H9 (cell line): ENCODE results near the gene ABTB1. TPM values are rescaled to one million over a fixed set of nuclear protein-coding genes. Genes with fewer than 3 reads are reported as not detected.
A peak's percentile ranks its signal among the peaks of the same experiment; 100 is the strongest.

Experiments used
- DNase-seq: peaks from one replicate; pipeline ENCODE4 v3.0.0-alpha.2; 2017
- H2AFZ ChIP-seq: one replicate; pipeline ENCODE4 v1.6.1; 2013; ENCODE audit warnings: mild to moderate bottlenecking, low read length, control low read depth, moderate library complexity
- H2AK5ac ChIP-seq: 2 replicates; pipeline ENCODE4 v1.6.1; 2013; ENCODE audit warnings: low read length, control low read depth, mixed read lengths; ENCODE audit not compliant: insufficient read length
- H2BK120ac ChIP-seq: one replicate; pipeline ENCODE4 v1.6.1; 2013; ENCODE audit warnings: low read depth, mild to moderate bottlenecking, low read length, control low read depth, inconsistent platforms; ENCODE audit not compliant: poor library complexity, severe bottlenecking
- H2BK12ac ChIP-seq: 2 replicates; pipeline ENCODE4 v1.6.1; 2013; ENCODE audit warnings: low read length, control low read depth, mixed read lengths, low read depth; ENCODE audit not compliant: insufficient read length
- H2BK15ac ChIP-seq: 2 replicates; pipeline ENCODE4 v1.6.1; 2013; ENCODE audit warnings: low read depth, low read length, control low read depth
- H2BK20ac ChIP-seq: one replicate; pipeline ENCODE4 v1.6.1; 2013; ENCODE audit warnings: low read depth, mild to moderate bottlenecking, low read length, control low read depth, inconsistent platforms; ENCODE audit not compliant: poor library complexity, severe bottlenecking
- H2BK5ac ChIP-seq: 2 replicates; pipeline ENCODE4 v1.6.1; 2013; ENCODE audit warnings: low read length, control low read depth, mixed read lengths; ENCODE audit not compliant: insufficient read length
- H3K14ac ChIP-seq: 2 replicates; pipeline ENCODE4 v1.6.1; 2013; ENCODE audit warnings: low read length, control low read depth; ENCODE audit not compliant: insufficient read depth
- H3K18ac ChIP-seq: 2 replicates; pipeline ENCODE4 v1.6.1; 2013; ENCODE audit warnings: low read depth, mild to moderate bottlenecking, mixed read lengths, low read length, control low read depth; ENCODE audit not compliant: insufficient read length
- H3K23ac ChIP-seq: 2 replicates; pipeline ENCODE4 v1.6.1; 2013; ENCODE audit warnings: low read length, control low read depth, mixed read lengths, low read depth; ENCODE audit not compliant: insufficient read length
- H3K23me2 ChIP-seq: 2 replicates; pipeline ENCODE4 v1.6.1; 2013; ENCODE audit warnings: low read depth, mild to moderate bottlenecking, mixed read lengths, low read length, control low read depth; ENCODE audit not compliant: insufficient read length, poor library complexity, severe bottlenecking
- H3K27ac ChIP-seq: 2 replicates; pipeline ENCODE4 v1.5.1; 2013; ENCODE audit warnings: low read length, control low read depth, mixed read lengths, low read depth; ENCODE audit not compliant: insufficient read length
- H3K27me3 ChIP-seq: 2 replicates; pipeline ENCODE4 v1.6.1; 2013; ENCODE audit warnings: low read length, control low read depth, inconsistent platforms; ENCODE audit not compliant: insufficient read depth
- H3K4ac ChIP-seq: 2 replicates; pipeline ENCODE4 v1.6.1; 2013; ENCODE audit warnings: low read depth, mild to moderate bottlenecking, control low read depth, inconsistent platforms, low read length, moderate library complexity
- H3K4me1 ChIP-seq: 2 replicates; pipeline ENCODE4 v1.6.1; 2013; ENCODE audit warnings: low read length, control low read depth, inconsistent platforms; ENCODE audit not compliant: insufficient read depth
- H3K4me2 ChIP-seq: 2 replicates; pipeline ENCODE4 v1.6.1; 2013; ENCODE audit warnings: low read length, control low read depth, mixed read lengths; ENCODE audit not compliant: insufficient read length, insufficient read depth
- H3K56ac ChIP-seq: 2 replicates; pipeline ENCODE4 v1.6.1; 2013; ENCODE audit warnings: low read depth, mild to moderate bottlenecking, mixed read lengths, low read length, control low read depth; ENCODE audit not compliant: insufficient read length
- H3K79me1 ChIP-seq: 2 replicates; pipeline ENCODE4 v1.6.1; 2013; ENCODE audit warnings: low read depth, mild to moderate bottlenecking, moderate library complexity, low read length, control low read depth, inconsistent platforms; ENCODE audit not compliant: insufficient read depth, poor library complexity, severe bottlenecking
- H3K79me2 ChIP-seq: 2 replicates; pipeline ENCODE4 v1.6.1; 2013; ENCODE audit warnings: low read length, control low read depth, inconsistent platforms; ENCODE audit not compliant: insufficient read depth
- H3K9ac ChIP-seq: 2 replicates; pipeline ENCODE4 v1.6.1; 2013; ENCODE audit warnings: low read length, control low read depth, mixed read lengths; ENCODE audit not compliant: insufficient read length; ENCODE audit errors: extremely low read depth
- H3K9me3 ChIP-seq: one replicate; pipeline ENCODE4 v1.6.1; 2013; ENCODE audit warnings: low read depth, low read length, inconsistent platforms; ENCODE audit not compliant: control insufficient read depth
- H3T11ph ChIP-seq: one replicate; pipeline ENCODE4 v1.6.1; 2013; ENCODE audit warnings: mild to moderate bottlenecking, low read length, control low read depth, inconsistent platforms
- H4K20me1 ChIP-seq: one replicate; pipeline ENCODE4 v1.6.1; 2013; ENCODE audit not compliant: control insufficient read depth, insufficient read length, insufficient read depth
- H4K5ac ChIP-seq: 2 replicates; pipeline ENCODE4 v1.6.1; 2013; ENCODE audit warnings: low read depth, mild to moderate bottlenecking, mixed read lengths, low read length, control low read depth; ENCODE audit not compliant: insufficient read length
- H4K8ac ChIP-seq: replicated peaks from 2 replicates; pipeline ENCODE4 v1.6.1; 2013; ENCODE audit warnings: low read length, control low read depth, mixed read lengths, low read depth; ENCODE audit not compliant: insufficient read length
- H4K91ac ChIP-seq: 2 replicates; pipeline ENCODE4 v1.6.1; 2013; ENCODE audit warnings: low read depth, mild to moderate bottlenecking, moderate library complexity, mixed read lengths, low read length, control low read depth; ENCODE audit not compliant: insufficient read length
- H3K27ac Mint-ChIP-seq, 3 experiments: 2 replicates in 2 of 3; 3 replicates in 1 of 3; pipeline ENCODE4 v1.8.0; 2020 to 2021; ENCODE audit warnings: mixed read lengths in 3 of 3, mild to moderate bottlenecking in 1 of 3, moderate library complexity in 1 of 3
- H3K27me3 Mint-ChIP-seq: 2 replicates; pipeline ENCODE4 v1.8.0; 2021; ENCODE audit warnings: low read depth, mild to moderate bottlenecking, moderate library complexity, mixed read lengths
- H3K36me3 Mint-ChIP-seq, 3 experiments: 2 replicates in 2 of 3; 3 replicates in 1 of 3; pipeline ENCODE4 v1.8.0; 2020 to 2021; ENCODE audit warnings: low read depth in 3 of 3, mixed read lengths in 3 of 3; ENCODE audit not compliant: insufficient read depth in 1 of 3
- H3K4me1 Mint-ChIP-seq, 2 experiments: 2 replicates each; pipeline ENCODE4 v1.8.0; 2020; ENCODE audit warnings: mixed read lengths in 2 of 2
- H3K4me3 Mint-ChIP-seq, 2 experiments: 2 replicates in 1 of 2; 3 replicates in 1 of 2; pipeline ENCODE4 v1.8.0; 2020 to 2021; ENCODE audit warnings: mild to moderate bottlenecking in 2 of 2, mixed read lengths in 2 of 2, moderate library complexity in 1 of 2
- H3K9me3 Mint-ChIP-seq, 2 experiments: 2 replicates in 1 of 2; 3 replicates in 1 of 2; pipeline ENCODE4 v1.8.0; 2020; ENCODE audit warnings: mild to moderate bottlenecking in 2 of 2, mixed read lengths in 2 of 2, moderate library complexity in 1 of 2
- CTCF ChIP-seq: fragments of 200-600 bp; sonication (generic); conservative IDR thresholded peaks from 3 replicates; pipeline ENCODE4 v1.8.0; 2021; ENCODE audit warnings: antibody characterized with exemption, mild to moderate bottlenecking
- WGBS: extraction: QIAGEN DNeasy Blood & Tissue Kit; methylation state at CpG from one replicate; pipeline ENCODE4 v1.1.7; 2013; ENCODE audit warnings: missing lambda C conversion rate, low lambda C conversion rate, mixed read lengths; ENCODE audit not compliant: insufficient read length; ENCODE audit errors: extremely low coverage; 5-methylcytosine and 5-hydroxymethylcytosine counted together
- total RNA-seq: library from RNA; stranded (reverse); gene quantifications from 2 replicates; pipeline ENCODE4 v1.2.1, GENCODE V29; 2021

ABTB1 gene
- total RNA-seq, 1 experiment from 2014 or later = 6.2 TPM

- Histone ChIP-seq H3K56ac (no peak overlapping the region), H3K4me1 (no peaks in the 10 kb centered on the region), H2BK15ac (no peak overlapping the region), H4K8ac (no peak overlapping the region), H4K5ac (no peak overlapping the region), H4K91ac (no peak overlapping the region), H2BK5ac (no peak overlapping the region), H3T11ph (no peak overlapping the region), H3K23ac (no peak overlapping the region), H2BK20ac (no peak overlapping the region), H3K9ac (no peak overlapping the region), H3K27me3 (no peaks in the 10 kb centered on the region), H3K79me2 (no peaks in the 10 kb centered on the region), H4K20me1 (no peaks in the 10 kb centered on the region), H3K27ac (no peak overlapping the region), H3K79me1 (no peaks in the 10 kb centered on the region), H3K23me2 (peaks cover 10% of the 10 kb centered on the region), H2BK12ac (no peak overlapping the region), H3K9me3 (no peaks in the 10 kb centered on the region), H2BK120ac (no peak overlapping the region), H3K14ac (no peak overlapping the region), H3K18ac (no peak overlapping the region), H2AK5ac (no peak overlapping the region), H3K4me2 (no peak overlapping the region), H3K4ac (no peak overlapping the region), H2AFZ (no peak overlapping the region)
- Mint-ChIP-seq H3K4me3 (no peak overlapping the region), H3K27ac (peak overlapping the region in 1 of 3 experiments; percentile 16; a peak in 1 of 7 replicates), H3K27me3 (peaks cover 7% of the 10 kb centered on the region), H3K9me3 (no peaks in the 10 kb centered on the region), H3K4me1 (peaks cover 10 to 12% of the 10 kb centered on the region in 2 experiments), H3K36me3 (no peaks in the 10 kb centered on the region; a peak in 1 of 7 replicates)
- DNase-seq = peak; percentile 27
- WGBS = no CpG with 5 or more reads among the region's 29 CpGs
- no peak for TF ChIP-seq CTCF
Observed at GRCh38 chr3:127675651-127676391, 3.1 kb downstream of the ABTB1 start.
